ENCODE data around the gene BRPF1. TPM values are rescaled to one million over a fixed set of nuclear protein-coding genes. Genes with fewer than 3 reads are reported as not detected.

BRPF1 gene
- total RNA-seq, 4 donors from 2014 or later = 20.1 to 27.2 (median 22.5) TPM

DNA sequence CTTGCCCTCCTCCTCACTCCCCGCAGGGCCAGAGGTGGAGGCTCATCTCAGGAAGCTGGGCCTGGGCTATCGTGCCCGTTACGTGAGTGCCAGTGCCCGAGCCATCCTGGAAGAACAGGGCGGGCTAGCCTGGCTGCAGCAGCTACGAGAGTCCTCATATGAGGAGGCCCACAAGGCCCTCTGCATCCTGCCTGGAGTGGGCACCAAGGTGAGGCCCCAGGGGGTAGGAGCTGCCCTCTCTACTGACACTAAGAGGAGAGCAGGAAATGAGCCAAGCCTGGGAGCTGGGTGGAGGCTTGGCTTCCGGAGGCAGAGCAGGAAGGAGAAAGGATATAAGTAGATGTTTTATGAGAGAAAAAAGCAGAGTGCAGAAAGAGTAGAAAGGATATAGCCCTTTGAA, 23.1 kb downstream of the BRPF1 start:
- intact Hi-C loops (cut with DNase I; ENCODE audit: low total_unique reads) = no loop called here
- 56 to 67% methylated on average over 8 of the region's 8 CpGs for WGBS, 2 donors
- no peak for DNase-seq (ENCODE audit: low spot score in 2 of 2)
- H3K4me3 ChIP-seq (ENCODE audit: low read depth, poor library complexity, severe bottlenecking) = no peak overlapping the region
- no peak for TF ChIP-seq CTCF (IDR thresholded peaks at IDR 0.05)
- no peak for TF ChIP-seq POLR2A (IDR thresholded peaks at IDR 0.05)

- DNase-seq (ENCODE audit: low spot score in 2 of 2) = no peak
- no peak for TF ChIP-seq POLR2A (IDR thresholded peaks at IDR 0.05)
- no peak for TF ChIP-seq CTCF (IDR thresholded peaks at IDR 0.05)
- WGBS, 2 donors = 88 to 89% methylated on average over 9 to 12 of the region's 13 CpGs
- intact Hi-C loops (cut with DNase I; ENCODE audit: low total_unique reads) = no loop called here
- H3K4me3 ChIP-seq (ENCODE audit: low read depth, poor library complexity, severe bottlenecking) = no peak overlapping the region
Observed at GRCh38 chr3:9757427-9757826, 25.9 kb downstream of the BRPF1 start.

DNA sequence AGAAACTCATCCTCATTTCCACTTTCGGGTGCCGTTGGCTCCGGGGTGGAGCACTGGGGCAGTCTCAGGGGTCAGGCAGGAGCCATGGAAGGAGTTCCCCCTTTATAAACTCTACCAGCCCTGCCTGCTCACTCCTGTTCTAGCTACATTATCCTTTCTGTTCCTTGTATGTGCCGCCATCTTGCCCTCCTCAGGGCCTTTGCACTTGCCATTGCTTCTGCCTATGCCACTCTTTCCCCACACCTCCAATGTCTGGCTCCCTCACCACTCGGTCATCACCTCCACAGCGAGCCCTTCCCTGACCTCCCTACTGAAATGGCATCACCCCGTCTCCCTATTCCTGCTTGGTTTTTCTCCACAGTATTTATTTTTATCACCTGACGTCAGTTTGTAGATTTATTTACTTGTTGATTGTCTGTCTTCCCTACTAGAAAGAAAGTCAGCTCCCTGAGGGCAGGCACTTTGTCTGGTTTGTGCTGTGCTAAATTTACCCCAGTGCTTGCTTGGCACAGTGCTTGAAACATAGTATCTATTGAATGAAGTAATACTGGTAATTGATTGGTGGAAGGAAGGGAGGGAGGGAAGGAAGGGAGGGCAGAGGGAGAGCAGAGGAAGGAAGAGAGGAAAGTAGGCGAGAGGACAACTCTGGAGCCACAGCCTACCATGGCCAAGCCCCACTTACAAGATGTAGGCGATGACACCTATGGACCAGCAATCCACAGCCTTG, 29.4 kb downstream of the BRPF1 start:
- 96 to 98% methylated on average over 10 of the region's 10 CpGs for WGBS, 2 donors
- no peak for DNase-seq (ENCODE audit: low spot score in 2 of 2)
- intact Hi-C loops (cut with DNase I; ENCODE audit: low total_unique reads) = no loop called here

DNA sequence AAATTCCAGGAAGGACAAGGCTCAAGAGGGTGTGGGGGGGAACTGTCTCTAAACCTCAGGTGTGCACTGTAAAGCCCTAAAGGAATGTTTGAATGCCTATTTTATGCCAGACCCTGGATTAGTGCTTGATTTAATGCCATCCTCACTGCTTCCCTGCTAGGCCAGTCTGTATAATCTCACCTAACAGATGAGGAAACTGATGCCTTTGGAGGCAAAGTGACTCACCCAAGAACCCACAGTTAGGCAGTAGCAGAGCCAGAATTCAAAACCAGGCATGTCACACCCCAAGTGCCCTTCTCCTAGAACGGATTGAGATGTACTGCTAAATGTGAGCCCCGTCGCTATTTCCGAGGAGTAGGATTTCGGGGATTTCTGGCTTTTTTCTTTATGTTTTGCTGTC, 30.4 kb downstream of the BRPF1 start:
- DNase-seq (ENCODE audit: low spot score in 2 of 2) = no peak
- 91% methylated on average over 5 of the region's 5 CpGs for WGBS, 2 donors
- intact Hi-C loops (cut with DNase I; ENCODE audit: low total_unique reads) = no loop called here
- TF ChIP-seq CTCF (IDR thresholded peaks at IDR 0.05) = no peak
- no peak for TF ChIP-seq POLR2A (IDR thresholded peaks at IDR 0.05)
- no peak overlapping the region for H3K4me3 ChIP-seq (ENCODE audit: low read depth, poor library complexity, severe bottlenecking)

More for the DNA sequence above, 29.4 kb downstream of the BRPF1 start:
- H3K4me3 ChIP-seq (ENCODE audit: low read depth, poor library complexity, severe bottlenecking) = no peak overlapping the region
- TF ChIP-seq CTCF (IDR thresholded peaks at IDR 0.05) (no peak), POLR2A (IDR thresholded peaks at IDR 0.05) (no peak)

GRCh38 chr3:9762871-9763270, 31.3 kb downstream of the BRPF1 start:
- TF ChIP-seq POLR2A (IDR thresholded peaks at IDR 0.05) (no peak), CTCF (IDR thresholded peaks at IDR 0.05) (no peak)
- no peak for DNase-seq (ENCODE audit: low spot score in 2 of 2)
- 89 to 98% methylated on average over 7 to 8 of the region's 8 CpGs for WGBS, 2 donors
- intact Hi-C loops (cut with DNase I; ENCODE audit: low total_unique reads) = no loop called here
- no peak overlapping the region for H3K4me3 ChIP-seq (ENCODE audit: low read depth, poor library complexity, severe bottlenecking)

GRCh38 chr3:9765865-9766264, 34.3 kb downstream of the BRPF1 start:
- DNase-seq (ENCODE audit: low spot score in 2 of 2) = no peak
- TF ChIP-seq CTCF (IDR thresholded peaks at IDR 0.05) (no peak), POLR2A (IDR thresholded peaks at IDR 0.05) (no peak)
- no peak overlapping the region for H3K4me3 ChIP-seq (ENCODE audit: low read depth, poor library complexity, severe bottlenecking)
- intact Hi-C loops (cut with DNase I; ENCODE audit: low total_unique reads) = no loop called here
- 91% methylated on average over 4 of the region's 4 CpGs for whole genome bisulfite sequencing, 2 donors
